DOHH2 (cell line): ENCODE measurements around the gene CAV3.

Source experiments
- H3F3A ChIP-seq: fragments of 200-600 bp; sonication (generic), shearing (Covaris generic); 2 replicates; pipeline ENCODE4 v1.6.0; 2016; ENCODE audit warnings: antibody characterized with exemption, mild to moderate bottlenecking; ENCODE audit not compliant: control insufficient read depth, insufficient read depth
- H3K27ac ChIP-seq: fragments of 200-600 bp; sonication (generic); 2 replicates; pipeline ENCODE4 v1.5.1; 2014; ENCODE audit warnings: low read depth, mild to moderate bottlenecking, low read length, moderate library complexity
- H3K27me3 ChIP-seq: fragments of 200-600 bp; sonication (generic); 2 replicates; pipeline ENCODE4 v1.6.1; 2014; ENCODE audit warnings: mild to moderate bottlenecking, low read length, mixed read lengths; ENCODE audit not compliant: control insufficient read depth
- H3K36me3 ChIP-seq: fragments of 200-600 bp; sonication (generic); 2 replicates; pipeline ENCODE4 v1.6.1; 2014; ENCODE audit warnings: mild to moderate bottlenecking, low read length, moderate library complexity, mixed read lengths; ENCODE audit not compliant: control insufficient read depth
- H3K4me1 ChIP-seq: fragments of 200-600 bp; sonication (generic); 2 replicates; pipeline ENCODE4 v1.6.1; 2014; ENCODE audit warnings: mild to moderate bottlenecking, low read length, mixed read lengths; ENCODE audit not compliant: control insufficient read depth
- H3K4me2 ChIP-seq: fragments of 200-600 bp; sonication (generic); 2 replicates; pipeline ENCODE4 v1.6.0; 2014; ENCODE audit warnings: mild to moderate bottlenecking, low read length, moderate library complexity
- H3K4me3 ChIP-seq: fragments of 200-600 bp; sonication (generic); 2 replicates; pipeline ENCODE4 v1.5.1; 2014; ENCODE audit warnings: mild to moderate bottlenecking, low read length, mixed read lengths
- H3K79me2 ChIP-seq: fragments of 200-600 bp; sonication (generic); 2 replicates; pipeline ENCODE4 v1.6.1; 2014; ENCODE audit warnings: mild to moderate bottlenecking, low read length, mixed read lengths; ENCODE audit not compliant: control insufficient read depth
- H3K9me2 ChIP-seq: fragments of 200-600 bp; sonication (generic); replicated peaks from 2 replicates; pipeline ENCODE4 v1.6.1; 2014; ENCODE audit warnings: mild to moderate bottlenecking, low read length, mixed read lengths; ENCODE audit not compliant: control insufficient read depth
- H3K9me3 ChIP-seq: fragments of 200-600 bp; sonication (generic); 2 replicates; pipeline ENCODE4 v1.6.1; 2014; ENCODE audit warnings: antibody characterized with exemption, low read length, mixed read lengths; ENCODE audit not compliant: control insufficient read depth, insufficient read depth
- H4K20me1 ChIP-seq: fragments of 200-600 bp; sonication (generic); 2 replicates; pipeline ENCODE4 v1.6.0; 2014; ENCODE audit warnings: low read depth, mild to moderate bottlenecking, antibody characterized with exemption, low read length, moderate library complexity; ENCODE audit not compliant: control insufficient read depth, insufficient read depth
- CTCF ChIP-seq: fragments of 200-600 bp; sonication (generic); IDR thresholded peaks from one replicate; pipeline ENCODE4 v1.5.1; 2014; ENCODE audit warnings: antibody characterized with exemption, mild to moderate bottlenecking, low read depth, low read length; ENCODE audit not compliant: poor library complexity, severe bottlenecking
- EZH2phosphoT487 ChIP-seq: fragments of 200-600 bp; sonication (generic); IDR thresholded peaks from 2 replicates; pipeline ENCODE4 v1.6.1; 2017; ENCODE audit warnings: borderline replicate concordance, mild to moderate bottlenecking, antibody characterized with exemption, low read length, moderate library complexity, mixed read lengths

Gene CAV3

GRCh38 chr3:8777201-8777977, 43.8 kb downstream of the CAV3 start:
- Histone ChIP-seq H3K4me2 (no peak overlapping the region), H3K9me3 (no peaks in the 10 kb centered on the region), H4K20me1 (no peaks in the 10 kb centered on the region), H3K36me3 (no peaks in the 10 kb centered on the region), H3K27ac (no peak overlapping the region), H3K79me2 (no peaks in the 10 kb centered on the region), H3K4me1 (no peaks in the 10 kb centered on the region), H3K4me3 (no peak overlapping the region), H3K27me3 (peaks cover 13% of the 10 kb centered on the region; the same call in 1 of the 2 replicates), H3K9me2 (no peaks in the 10 kb centered on the region), H3F3A (no peaks in the 10 kb centered on the region)
- TF ChIP-seq EZH2phosphoT487 (no peak), CTCF (no peak)

GRCh38 chr3:8777978-8778267, 44.3 kb downstream of the CAV3 start:
- Histone ChIP-seq H3K9me3 (no peaks in the 10 kb centered on the region), H3F3A (no peaks in the 10 kb centered on the region), H3K27ac (no peak overlapping the region), H3K79me2 (no peaks in the 10 kb centered on the region), H3K36me3 (no peaks in the 10 kb centered on the region), H3K4me3 (no peak overlapping the region), H3K9me2 (no peaks in the 10 kb centered on the region), H4K20me1 (no peaks in the 10 kb centered on the region), H3K4me1 (no peaks in the 10 kb centered on the region), H3K4me2 (no peak overlapping the region), H3K27me3 (peaks cover 13% of the 10 kb centered on the region; the same call in 1 of the 2 replicates)
- TF ChIP-seq CTCF: no peak
- no peak for TF ChIP-seq EZH2phosphoT487

- Histone ChIP-seq H3K79me2 (no peaks in the 10 kb centered on the region), H3K36me3 (no peaks in the 10 kb centered on the region), H3K4me1 (no peaks in the 10 kb centered on the region), H3F3A (no peaks in the 10 kb centered on the region), H3K4me3 (no peak overlapping the region), H3K9me3 (no peaks in the 10 kb centered on the region), H3K4me2 (no peak overlapping the region), H3K27ac (no peak overlapping the region), H3K9me2 (no peaks in the 10 kb centered on the region), H4K20me1 (no peaks in the 10 kb centered on the region), H3K27me3 (peaks cover 13% of the 10 kb centered on the region; the same call in 1 of the 2 replicates)
- no peak for TF ChIP-seq EZH2phosphoT487
- no peak for TF ChIP-seq CTCF
Observed at GRCh38 chr3:8778475-8778874, 44.9 kb downstream of the CAV3 start.
